Measurements from ENCODE around the gene ENC1. TPM values are rescaled to one million over a fixed set of nuclear protein-coding genes. Genes with fewer than 3 reads are reported as not detected.

Gene ENC1
- total RNA-seq: 1 to 10 TPM; 3.4 to 7.8 (median 4.5) TPM

- intact Hi-C loops (cut with DNase I): loop anchor here (10.0 kb wide), 2 partner anchors 516 to 606 kb away; no protein-coding TSS in a partner anchor
- Histone ChIP-seq H3K36me3 (no peaks in the 10 kb centered on the region), H3K9me3 (no peaks in the 10 kb centered on the region), H3K4me1 (peaks cover 0 to 28% of the 10 kb centered on the region in 2 donors), H3K4me3 (replicated peaks in 1 of 3) (peak within 1 kb of the TSS; percentile 54 to 74 (median 73)), H3K27me3 (no peaks in the 10 kb centered on the region), H3K27ac (peak within 1 kb of the TSS; percentile 58 to 69 (median 65))
- TF ChIP-seq POLR2A (IDR thresholded peaks at IDR 0.05) (peak in 1 of 2 donors; percentile 71), CTCF (IDR thresholded peaks at IDR 0.05) (peak in 5 of 6 experiments; percentile 24 to 63 (median 58))
- 0 to 1% methylated on average over 22 to 34 of the region's 59 CpGs for WGBS, 2 donors
- peak; percentile 82 to 84 for DNase-seq
These were observed at the start of gene ENC1 for GRCh38 chr5:74640450-74640953. TSS of gene ENC1 (minus strand) at chr5:74640728. CDS start at chr5:74636485, 4,243 bp downstream.

- peaks cover 0 to 14% of the 10 kb centered on the region in 2 donors for H3K4me1 ChIP-seq
- no peak overlapping the region for H3K27ac ChIP-seq
- peaks cover 3% of the 10 kb centered on the region in 2 donors for H3K36me3 ChIP-seq
- no peaks in the 10 kb centered on the region for H3K9me3 ChIP-seq
- WGBS, 2 donors: 86 to 87% methylated on average over 5 of the region's 5 CpGs
- intact Hi-C loops (cut with DNase I): loop anchor here (10.0 kb wide), 1 partner anchor 218 kb away; no protein-coding TSS in a partner anchor
- no peak for TF ChIP-seq CTCF (IDR thresholded peaks at IDR 0.05)
- no peak for TF ChIP-seq POLR2A (IDR thresholded peaks at IDR 0.05)
- H3K27me3 ChIP-seq: no peaks in the 10 kb centered on the region
- no peak for DNase-seq
- no peak overlapping the region for H3K4me3 ChIP-seq (replicated peaks in 1 of 3)
These were observed 46.6 kb upstream of the ENC1 start for GRCh38 chr5:74686962-74687751.

- no peaks in the 10 kb centered on the region for H3K9me3 ChIP-seq
- H3K4me3 ChIP-seq (replicated peaks in 1 of 3): peak overlapping the region in 2 of 3 donors; percentile 75 to 80
- H3K36me3 ChIP-seq: peaks cover 3% of the 10 kb centered on the region in 2 donors
- intact Hi-C loops (cut with DNase I): loop anchor here (10.0 kb wide), 1 partner anchor 219 kb away; no protein-coding TSS in a partner anchor
- no peaks in the 10 kb centered on the region for H3K27me3 ChIP-seq
- peak in 1 of 2 donors; percentile 7 for DNase-seq
- TF ChIP-seq CTCF (IDR thresholded peaks at IDR 0.05) (no peak), POLR2A (IDR thresholded peaks at IDR 0.05) (no peak)
- H3K27ac ChIP-seq: peak overlapping the region in 2 of 3 donors; percentile 93 to 95
- WGBS, 2 donors: 68 to 82% methylated on average over 10 of the region's 10 CpGs
- H3K4me1 ChIP-seq: peaks cover 0 to 14% of the 10 kb centered on the region in 2 donors
These were observed 45.6 kb upstream of the ENC1 start for GRCh38 chr5:74685979-74686631.

GRCh38 chr5:74684900-74685851, 44.6 kb upstream of the ENC1 start, which contains the start of gene HEXB:
TSS of gene HEXB (plus strand) at chr5:74685233. CDS start at chr5:74685261, 28 bp downstream.
- DNase-seq: peak; percentile 92 to 93
- peaks cover 0 to 14% of the 10 kb centered on the region in 2 donors for H3K4me1 ChIP-seq
- peak within 1 kb of the TSS; percentile 80 to 95 (median 93) for H3K27ac ChIP-seq
- H3K36me3 ChIP-seq: peaks cover 2 to 3% of the 10 kb centered on the region in 2 donors
- peak in 2 of 6 experiments; percentile 8 to 16 for TF ChIP-seq CTCF (IDR thresholded peaks at IDR 0.05)
- peak in 1 of 2 donors; percentile 94 for TF ChIP-seq POLR2A (IDR thresholded peaks at IDR 0.05)
- intact Hi-C loops (cut with DNase I): loop anchor here (10.0 kb wide), 1 partner anchor 220 kb away; no protein-coding TSS in a partner anchor
- WGBS, 2 donors: 9 to 22% methylated on average over 14 to 19 of the region's 78 CpGs
- peak within 1 kb of the TSS; percentile 37 to 80 (median 75) for H3K4me3 ChIP-seq (replicated peaks in 1 of 3)
- H3K9me3 ChIP-seq: no peaks in the 10 kb centered on the region
- no peaks in the 10 kb centered on the region for H3K27me3 ChIP-seq

Data from thyroid gland (tissue), 4 donors.